ENCODE results near the gene LRRC2.
"Not testable (repeated sequence)": the region's sequence is repeated elsewhere in the genome, so short reads cannot be mapped to it uniquely, and the experiment has no call there.

LRRC2 gene

GRCh38 chr3:46523556-46523955 lies 42.5 kb downstream of the LRRC2 start:
- H3K4me2 ChIP-seq (ENCODE audit: low read length) = no peak overlapping the region
- H3K9me3 ChIP-seq (ENCODE audit: control insufficient read depth, low read length) = no peaks in the 10 kb centered on the region
- no peak for TF ChIP-seq CTCF (IDR thresholded peaks at IDR 0.05)
- H3K9ac ChIP-seq = no peak overlapping the region
- no peaks in the 10 kb centered on the region for H3K27me3 ChIP-seq (ENCODE audit: control insufficient read depth, insufficient read depth, low read length)
- H3K79me2 ChIP-seq = no peaks in the 10 kb centered on the region
- no peak overlapping the region for H3K4me3 ChIP-seq (ENCODE audit: low read depth, low read length)
- no peak overlapping the region for H2AFZ ChIP-seq
- no peak overlapping the region for H3K27ac ChIP-seq
- H3K4me1 ChIP-seq = no peaks in the 10 kb centered on the region
- H3K36me3 ChIP-seq (ENCODE audit: control insufficient read depth, insufficient read depth, low read length) = no peaks in the 10 kb centered on the region

GRCh38 chr3:46522201-46522600 lies 43.9 kb downstream of the LRRC2 start:
- not testable (repeated sequence) for H3K4me1 ChIP-seq; H3K27ac ChIP-seq; H3K4me2 ChIP-seq (ENCODE audit: low read length); H3K4me3 ChIP-seq (ENCODE audit: low read depth, low read length); H3K79me2 ChIP-seq; H3K9me3 ChIP-seq (ENCODE audit: control insufficient read depth, low read length); H2AFZ ChIP-seq; H3K27me3 ChIP-seq (ENCODE audit: control insufficient read depth, insufficient read depth, low read length); H3K9ac ChIP-seq; H3K36me3 ChIP-seq (ENCODE audit: control insufficient read depth, insufficient read depth, low read length)

- H3K9me3 ChIP-seq (ENCODE audit: control insufficient read depth, low read length) = no peaks in the 10 kb centered on the region
- no peak overlapping the region for H3K4me3 ChIP-seq (ENCODE audit: low read depth, low read length)
- H3K27ac ChIP-seq = no peak overlapping the region
- H3K9ac ChIP-seq = no peak overlapping the region
- H3K79me2 ChIP-seq = no peaks in the 10 kb centered on the region
- no peak for TF ChIP-seq CTCF (IDR thresholded peaks at IDR 0.05)
- H3K36me3 ChIP-seq (ENCODE audit: control insufficient read depth, insufficient read depth, low read length) = no peaks in the 10 kb centered on the region
- no peaks in the 10 kb centered on the region for H3K4me1 ChIP-seq
- no peak overlapping the region for H3K4me2 ChIP-seq (ENCODE audit: low read length)
- H3K27me3 ChIP-seq (ENCODE audit: control insufficient read depth, insufficient read depth, low read length) = no peaks in the 10 kb centered on the region
- no peak overlapping the region for H2AFZ ChIP-seq
Measured at GRCh38 chr3:46521096-46521495, 45.0 kb downstream of the LRRC2 start.

- no peak overlapping the region for H2AFZ ChIP-seq
- H3K36me3 ChIP-seq (ENCODE audit: control insufficient read depth, insufficient read depth, low read length) = no peaks in the 10 kb centered on the region
- H3K27ac ChIP-seq = no peak overlapping the region
- no peak overlapping the region for H3K9ac ChIP-seq
- H3K27me3 ChIP-seq (ENCODE audit: control insufficient read depth, insufficient read depth, low read length) = no peaks in the 10 kb centered on the region
- no peaks in the 10 kb centered on the region for H3K79me2 ChIP-seq
- H3K4me3 ChIP-seq (ENCODE audit: low read depth, low read length) = no peak overlapping the region
- no peaks in the 10 kb centered on the region for H3K9me3 ChIP-seq (ENCODE audit: control insufficient read depth, low read length)
- H3K4me2 ChIP-seq (ENCODE audit: low read length) = no peak overlapping the region
- TF ChIP-seq CTCF (IDR thresholded peaks at IDR 0.05) = no peak
- no peaks in the 10 kb centered on the region for H3K4me1 ChIP-seq
Measured at GRCh38 chr3:46520531-46520930, 45.6 kb downstream of the LRRC2 start.

- no peaks in the 10 kb centered on the region for H3K9me3 ChIP-seq (ENCODE audit: control insufficient read depth, low read length)
- TF ChIP-seq CTCF (IDR thresholded peaks at IDR 0.05) = no peak
- H3K79me2 ChIP-seq = no peaks in the 10 kb centered on the region
- H3K36me3 ChIP-seq (ENCODE audit: control insufficient read depth, insufficient read depth, low read length) = no peaks in the 10 kb centered on the region
- no peak overlapping the region for H3K4me3 ChIP-seq (ENCODE audit: low read depth, low read length)
- H2AFZ ChIP-seq = no peak overlapping the region
- H3K27ac ChIP-seq = no peak overlapping the region
- no peak overlapping the region for H3K4me2 ChIP-seq (ENCODE audit: low read length)
- H3K27me3 ChIP-seq (ENCODE audit: control insufficient read depth, insufficient read depth, low read length) = no peaks in the 10 kb centered on the region
- H3K4me1 ChIP-seq = no peaks in the 10 kb centered on the region
- H3K9ac ChIP-seq = no peak overlapping the region
Measured at GRCh38 chr3:46519952-46520351, 46.1 kb downstream of the LRRC2 start.
